Testis (tissue), 2 donors: ENCODE measurements around the gene ZNF718.

Experiments
- POLR2A ChIP-seq: fragments of 450-650 bp; IDR thresholded peaks from one replicate; pipeline ENCODE4 v1.6.1; 2017; ENCODE audit warnings: antibody characterized with exemption, mild to moderate bottlenecking, moderate library complexity
- TF ChIP-seq, protein P1 (sequence below), 3 experiments: fragments of 450-650 bp in 2 of 3; fragments of 200-600 bp in 1 of 3; sonication (generic) in 1 of 3; IDR thresholded peaks; one replicate each; pipeline ENCODE4 v1.5.1; 2016 to 2019; ENCODE audit warnings: antibody characterized with exemption in 3 of 3, mild to moderate bottlenecking in 2 of 3, moderate library complexity in 1 of 3

DNA sequence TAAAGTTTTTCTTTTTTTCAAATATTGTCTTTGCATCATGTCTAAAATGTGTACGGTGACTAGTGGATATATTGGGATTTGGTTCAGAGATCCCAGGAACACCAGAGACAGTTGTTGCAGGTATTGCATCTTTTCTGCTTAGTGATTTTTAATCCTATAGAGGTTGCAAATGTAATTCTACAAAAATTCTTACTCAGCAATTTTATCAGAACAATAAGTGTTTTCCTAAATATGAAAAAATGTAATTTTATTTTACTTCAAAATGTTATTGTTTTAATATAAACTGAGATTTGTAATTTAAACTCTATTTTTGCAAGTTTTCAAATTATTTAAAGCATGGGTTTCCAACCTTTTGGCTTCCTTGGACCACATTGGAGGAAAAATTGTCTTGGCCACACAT lies 8.2 kb downstream of the ZNF718 start:
- TF ChIP-seq, protein P1, sequence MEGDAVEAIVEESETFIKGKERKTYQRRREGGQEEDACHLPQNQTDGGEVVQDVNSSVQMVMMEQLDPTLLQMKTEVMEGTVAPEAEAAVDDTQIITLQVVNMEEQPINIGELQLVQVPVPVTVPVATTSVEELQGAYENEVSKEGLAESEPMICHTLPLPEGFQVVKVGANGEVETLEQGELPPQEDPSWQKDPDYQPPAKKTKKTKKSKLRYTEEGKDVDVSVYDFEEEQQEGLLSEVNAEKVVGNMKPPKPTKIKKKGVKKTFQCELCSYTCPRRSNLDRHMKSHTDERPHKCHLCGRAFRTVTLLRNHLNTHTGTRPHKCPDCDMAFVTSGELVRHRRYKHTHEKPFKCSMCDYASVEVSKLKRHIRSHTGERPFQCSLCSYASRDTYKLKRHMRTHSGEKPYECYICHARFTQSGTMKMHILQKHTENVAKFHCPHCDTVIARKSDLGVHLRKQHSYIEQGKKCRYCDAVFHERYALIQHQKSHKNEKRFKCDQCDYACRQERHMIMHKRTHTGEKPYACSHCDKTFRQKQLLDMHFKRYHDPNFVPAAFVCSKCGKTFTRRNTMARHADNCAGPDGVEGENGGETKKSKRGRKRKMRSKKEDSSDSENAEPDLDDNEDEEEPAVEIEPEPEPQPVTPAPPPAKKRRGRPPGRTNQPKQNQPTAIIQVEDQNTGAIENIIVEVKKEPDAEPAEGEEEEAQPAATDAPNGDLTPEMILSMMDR (IDR thresholded peaks at IDR 0.05), result no peak
- TF ChIP-seq POLR2A, result no peak
